ENCODE measurements around the gene SOD2.
"Not testable (repeated sequence)": the region's sequence is repeated elsewhere in the genome, so short reads cannot be mapped to it uniquely, and the experiment has no call there.

Gene SOD2

GRCh38 chr6:159722655-159723054, 29.6 kb upstream of the SOD2 start:
- no peak for DNase-seq (ENCODE audit: low spot score)
- no peak overlapping the region for H3K4me3 ChIP-seq
- TF ChIP-seq, protein P1, sequence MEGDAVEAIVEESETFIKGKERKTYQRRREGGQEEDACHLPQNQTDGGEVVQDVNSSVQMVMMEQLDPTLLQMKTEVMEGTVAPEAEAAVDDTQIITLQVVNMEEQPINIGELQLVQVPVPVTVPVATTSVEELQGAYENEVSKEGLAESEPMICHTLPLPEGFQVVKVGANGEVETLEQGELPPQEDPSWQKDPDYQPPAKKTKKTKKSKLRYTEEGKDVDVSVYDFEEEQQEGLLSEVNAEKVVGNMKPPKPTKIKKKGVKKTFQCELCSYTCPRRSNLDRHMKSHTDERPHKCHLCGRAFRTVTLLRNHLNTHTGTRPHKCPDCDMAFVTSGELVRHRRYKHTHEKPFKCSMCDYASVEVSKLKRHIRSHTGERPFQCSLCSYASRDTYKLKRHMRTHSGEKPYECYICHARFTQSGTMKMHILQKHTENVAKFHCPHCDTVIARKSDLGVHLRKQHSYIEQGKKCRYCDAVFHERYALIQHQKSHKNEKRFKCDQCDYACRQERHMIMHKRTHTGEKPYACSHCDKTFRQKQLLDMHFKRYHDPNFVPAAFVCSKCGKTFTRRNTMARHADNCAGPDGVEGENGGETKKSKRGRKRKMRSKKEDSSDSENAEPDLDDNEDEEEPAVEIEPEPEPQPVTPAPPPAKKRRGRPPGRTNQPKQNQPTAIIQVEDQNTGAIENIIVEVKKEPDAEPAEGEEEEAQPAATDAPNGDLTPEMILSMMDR (IDR thresholded peaks at IDR 0.05), result no peak
- H3K27ac ChIP-seq, result no peak overlapping the region

DNA sequence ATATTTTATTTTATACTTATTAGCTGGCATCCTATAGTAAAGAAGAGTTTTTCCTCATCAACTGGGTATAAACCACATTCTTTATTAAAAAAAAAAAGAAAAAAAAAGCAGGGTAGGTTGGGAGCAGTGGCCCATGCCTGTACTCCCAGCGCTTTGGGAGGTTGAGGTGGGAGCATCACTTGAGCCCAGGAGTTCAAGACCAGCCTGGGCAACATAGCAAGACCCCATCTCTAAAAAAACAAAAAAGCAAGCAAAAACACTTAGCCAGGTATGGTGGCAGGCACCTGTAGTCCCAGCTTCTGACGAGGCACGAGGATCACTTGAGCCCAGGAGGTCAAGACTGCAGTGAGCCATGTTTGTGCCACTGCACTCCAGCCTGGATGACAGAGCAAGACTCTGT, 28.9 kb upstream of the SOD2 start:
- H3K27ac ChIP-seq; DNase-seq (ENCODE audit: low spot score): not testable (repeated sequence)

DNA sequence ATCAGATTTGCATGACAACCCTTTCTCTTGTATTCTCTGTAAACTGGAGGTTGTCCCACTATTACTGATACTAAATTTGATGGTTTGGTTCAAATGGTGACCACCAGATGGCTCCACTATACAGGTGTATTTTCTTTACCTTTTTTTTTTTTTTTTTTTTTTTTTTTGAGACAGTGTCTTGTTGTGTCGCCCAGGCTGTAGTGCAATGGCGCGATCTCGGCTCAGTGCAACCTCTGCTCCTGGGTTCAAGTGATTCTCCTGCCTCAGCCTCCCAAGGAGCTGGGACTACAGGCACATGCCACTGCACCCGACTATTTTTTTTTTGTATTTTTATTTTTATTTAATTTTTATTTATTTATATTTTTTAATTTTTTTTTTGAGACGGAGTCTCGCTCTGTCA, 27.7 kb upstream of the SOD2 start:
- Histone ChIP-seq H3K4me3 (no peak overlapping the region), H3K27ac (no peak overlapping the region)
- no peak for DNase-seq (ENCODE audit: low spot score)
- TF ChIP-seq, protein P1 (IDR thresholded peaks at IDR 0.05), result no peak

More for the DNA sequence above, 28.9 kb upstream of the SOD2 start:
- H3K4me3 ChIP-seq, result not testable (repeated sequence)

GRCh38 chr6:159719287-159719686, 26.2 kb upstream of the SOD2 start:
- H3K27ac ChIP-seq, result no peak overlapping the region
- no peak for DNase-seq (ENCODE audit: low spot score)
- H3K4me3 ChIP-seq, result no peak overlapping the region
- TF ChIP-seq, protein P1 (IDR thresholded peaks at IDR 0.05), result no peak

DNA sequence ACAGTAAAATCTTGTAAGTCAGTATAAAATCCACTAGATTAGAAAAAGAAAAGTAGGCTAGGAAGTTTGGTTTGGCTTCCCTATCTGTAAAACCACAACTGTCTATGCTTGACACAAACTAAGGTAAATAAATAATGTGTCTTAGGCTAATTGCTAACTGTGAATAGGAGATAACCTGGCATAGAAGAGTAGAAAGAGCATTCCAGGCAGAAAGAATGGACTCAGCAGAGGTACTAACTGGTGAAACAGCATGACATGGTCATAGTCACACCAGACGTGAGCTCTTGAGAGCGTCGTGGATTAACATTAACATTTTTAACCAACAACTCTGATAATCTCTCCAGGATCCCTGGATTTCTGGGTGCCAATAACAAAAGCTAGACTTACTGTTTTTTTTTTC, 25.6 kb upstream of the SOD2 start:
- TF ChIP-seq, protein P1 (IDR thresholded peaks at IDR 0.05), result no peak
- DNase-seq (ENCODE audit: low spot score), result no peak
- Histone ChIP-seq H3K4me3 (no peak overlapping the region), H3K27ac (no peak overlapping the region)

- no peak for DNase-seq (ENCODE audit: low spot score)
- Histone ChIP-seq H3K4me3 (peak overlapping the region; percentile 40), H3K27ac (peak overlapping the region; percentile 82 to 86)
- TF ChIP-seq, protein P1 (IDR thresholded peaks at IDR 0.05), result no peak
Measured at GRCh38 chr6:159716247-159717096, 23.4 kb upstream of the SOD2 start.

GRCh38 chr6:159715605-159716004, 22.6 kb upstream of the SOD2 start:
- H3K27ac ChIP-seq, result no peak overlapping the region
- TF ChIP-seq, protein P1 (IDR thresholded peaks at IDR 0.05), result no peak
- H3K4me3 ChIP-seq, result no peak overlapping the region
- no peak for DNase-seq (ENCODE audit: low spot score)
